Panc1 (cell line): ENCODE measurements around the gene LRRC70. TPM values are rescaled to one million over a fixed set of nuclear protein-coding genes. Genes with fewer than 3 reads are reported as not detected.

Source experiments
- ATAC-seq: fragments of 200-7000 bp; cut with Tn5 transposase; 2 replicates; pipeline ENCODE4 v1.9.1; 2020; ENCODE audit warnings: mild to moderate bottlenecking, moderate library complexity
- BruUV-seq: library from RNA; stranded (reverse); fragments of 400-500 nt; replicated peaks from 2 replicates; lab custom pipeline; 2021; lab: Mats Ljungman, UMichigan
- CTCF ChIA-PET: fragments of 300-600 bp; sonication (Branson Sonifier 250); formaldehyde crosslinking; loops from one replicate; lab custom pipeline; 2022; ENCODE audit warnings: antibody characterized with exemption; lab: Charles Lee
- POLR2A ChIA-PET: fragments of 300-600 bp; sonication (Branson Sonifier 250); formaldehyde crosslinking; loops from one replicate; lab custom pipeline; 2022; ENCODE audit warnings: antibody characterized with exemption; lab: Charles Lee
- DNase-seq: peaks from one replicate; pipeline ENCODE4 v3.0.0-alpha.2; 2010; ENCODE audit warnings: low read depth, low spot score
- H3K27ac ChIP-seq: 2 replicates; pipeline ENCODE4 v1.5.1; 2011; ENCODE audit warnings: mild to moderate bottlenecking, low read length, inconsistent platforms
- H3K27me3 ChIP-seq: fragments of 200-500 bp; sonication (Bioruptor generic); 2 replicates; pipeline ENCODE4 v1.6.0; 2014; ENCODE audit warnings: low read length, inconsistent platforms; ENCODE audit not compliant: control insufficient read depth, insufficient read depth
- H3K36me3 ChIP-seq: fragments of 200-500 bp; sonication (Bioruptor generic); 2 replicates; pipeline ENCODE4 v1.5.1; 2014; ENCODE audit warnings: inconsistent platforms, mild to moderate bottlenecking, low read length, moderate library complexity; ENCODE audit not compliant: control insufficient read depth, insufficient read depth
- H3K4me1 ChIP-seq: 2 replicates; pipeline ENCODE4 v1.5.1; 2011; ENCODE audit warnings: inconsistent platforms, mild to moderate bottlenecking, low read length, moderate library complexity; ENCODE audit not compliant: control insufficient read depth, insufficient read depth
- H3K4me3 ChIP-seq, 2 experiments: 2 replicates each; pipeline ENCODE4 v1.5.1; 2011 to 2012; ENCODE audit warnings: low read depth in 2 of 2, low read length in 2 of 2, mild to moderate bottlenecking in 2 of 2, inconsistent platforms in 1 of 2, moderate library complexity in 1 of 2
- H3K9me3 ChIP-seq: fragments of 200-500 bp; sonication (Bioruptor generic); 2 replicates; pipeline ENCODE4 v1.5.1; 2014; ENCODE audit warnings: low read depth, mild to moderate bottlenecking, inconsistent platforms, low read length, moderate library complexity; ENCODE audit not compliant: control insufficient read depth, insufficient read depth
- CTCF ChIP-seq: fragments of 450-650 bp; IDR thresholded peaks from 2 replicates; pipeline ENCODE4 v1.5.1; 2017; ENCODE audit warnings: mild to moderate bottlenecking
- POLR2AphosphoS5 ChIP-seq: IDR thresholded peaks from 2 replicates; pipeline ENCODE4 v1.6.1; 2012; ENCODE audit warnings: mild to moderate bottlenecking, low read depth, low read length, moderate library complexity
- REST ChIP-seq, 2 experiments: IDR thresholded peaks; 2 replicates each; pipeline ENCODE4 v1.6.1; 2011 to 2012; ENCODE audit warnings: low read depth in 2 of 2, control low read depth in 1 of 2, low read length in 1 of 2, mild to moderate bottlenecking in 1 of 2, moderate library complexity in 1 of 2; ENCODE audit not compliant: insufficient read depth in 1 of 2
- SIN3A ChIP-seq: IDR thresholded peaks from 2 replicates; pipeline ENCODE4 v1.6.1; 2012; ENCODE audit warnings: low read depth, mild to moderate bottlenecking, low read length, moderate library complexity, borderline replicate concordance; ENCODE audit not compliant: insufficient read depth
- TCF7L2 ChIP-seq: IDR thresholded peaks from 2 replicates; pipeline ENCODE4 v1.6.1; 2011; ENCODE audit warnings: mild to moderate bottlenecking, low read depth, low read length, inconsistent platforms
- in situ Hi-C: cut with HindIII; loops from 2 replicates; pipeline ENCODE4 v1.10.0; 2016; ENCODE audit warnings: low sequenced_read_pairs, low pct_unique_long_range_greater_than_20kb
- intact Hi-C: fragments of 100-400 bp; cut with micrococcal nuclease; formaldehyde crosslinking; loops from one replicate; pipeline ENCODE4 v1.10.0; 2022; ENCODE audit not compliant: unreplicated experiment
- total RNA-seq: library from RNA; stranded (reverse); gene quantifications from one replicate; pipeline ENCODE4 v1.2.1, GENCODE V29; 2021; ENCODE audit not compliant: unreplicated experiment

LRRC70 gene
- total RNA-seq, 1 experiment from 2014 or later, result 0.13 TPM

GRCh38 chr5:62547945-62548630, 30.5 kb upstream of the LRRC70 start:
- intact Hi-C loops, result no loop called here
- BruUV-seq, result no TSS peak
- Histone ChIP-seq H3K4me3 (no peak overlapping the region), H3K36me3 (no peaks in the 10 kb centered on the region), H3K27ac (no peak overlapping the region), H3K27me3 (no peaks in the 10 kb centered on the region), H3K4me1 (no peaks in the 10 kb centered on the region), H3K9me3 (no peaks in the 10 kb centered on the region)
- ATAC-seq (no peak), DNase-seq (no peak)
- no peak for TF ChIP-seq POLR2AphosphoS5
- no peak for TF ChIP-seq REST (IDR thresholded peaks at IDR 0.05; ENCODE audit: insufficient read depth in 1 of 2, low read depth in 2 of 2, low read length in 1 of 2)
- no peak for TF ChIP-seq CTCF
- no peak for TF ChIP-seq TCF7L2
- TF ChIP-seq SIN3A, result no peak
- POLR2A ChIA-PET, result no interaction called here
- in situ Hi-C loops, result no loop called here
- CTCF ChIA-PET, result no interaction called here

- BruUV-seq, result no TSS peak
Observed at GRCh38 chr5:62550103-62550502, 28.5 kb upstream of the LRRC70 start.

More at GRCh38 chr5:62550103-62550502, 28.5 kb upstream of the LRRC70 start:
- in situ Hi-C loops (no loop called here), intact Hi-C loops (no loop called here)
- H3K4me3 ChIP-seq, result no peak overlapping the region
- no peaks in the 10 kb centered on the region for H3K9me3 ChIP-seq
- POLR2A ChIA-PET, result no interaction called here
- TF ChIP-seq REST (IDR thresholded peaks at IDR 0.05; ENCODE audit: insufficient read depth in 1 of 2, low read depth in 2 of 2, low read length in 1 of 2) (no peak), POLR2AphosphoS5 (no peak), SIN3A (no peak), CTCF (no peak), TCF7L2 (no peak)
- CTCF ChIA-PET, result no interaction called here
- H3K27ac ChIP-seq, result no peak overlapping the region
- H3K4me1 ChIP-seq, result no peaks in the 10 kb centered on the region
- DNase-seq, result no peak
- no peaks in the 10 kb centered on the region for H3K36me3 ChIP-seq
- ATAC-seq, result no peak
- no peaks in the 10 kb centered on the region for H3K27me3 ChIP-seq
